ENCODE data around the gene KRTAP4-11.
"Not testable (repeated sequence)": the region's sequence is repeated elsewhere in the genome, so short reads cannot be mapped to it uniquely, and the experiment has no call there.

KRTAP4-11 gene

GRCh38 chr17:41117846-41118386 is at the start of gene KRTAP4-11:
KRTAP4-11 (minus strand) TSS chr17:41118373; CDS start chr17:41118315, 58 bp downstream.
- not testable (repeated sequence) for H3K4me1 ChIP-seq (ENCODE audit: insufficient read depth, low read length)

DNA sequence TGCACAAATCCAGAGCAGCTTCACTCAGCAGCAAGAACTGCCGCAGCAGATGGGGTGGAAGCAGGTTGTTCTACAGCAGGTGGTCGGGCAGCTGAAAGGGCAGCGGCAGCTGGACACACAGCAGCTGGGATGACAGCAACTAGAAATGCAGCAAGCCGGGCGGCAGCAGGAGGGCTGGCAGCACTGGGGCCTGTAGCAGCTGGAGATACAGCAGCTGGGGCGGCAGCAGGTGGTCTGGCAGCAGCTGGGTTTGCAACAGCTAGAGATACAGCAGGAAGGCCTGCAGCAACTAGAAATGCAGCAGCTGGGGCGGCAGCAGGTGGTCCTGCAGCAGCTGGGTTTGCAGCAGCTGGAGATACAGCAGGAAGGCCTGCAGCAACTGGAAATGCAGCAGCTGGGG is 49.4 kb upstream of the KRTAP4-11 start:
- H3K4me1 ChIP-seq (ENCODE audit: insufficient read depth, low read length), result no peaks in the 10 kb centered on the region
- H3K9ac ChIP-seq (ENCODE audit: low read depth, low read length), result no peak overlapping the region
- no peaks in the 10 kb centered on the region for H3K36me3 ChIP-seq (ENCODE audit: insufficient read depth, low read length)
- H3K9me3 ChIP-seq (ENCODE audit: control insufficient read depth, insufficient read depth, low read length), result no peaks in the 10 kb centered on the region

More at GRCh38 chr17:41117846-41118386, at the start of gene KRTAP4-11:
- H3K9me3 ChIP-seq (ENCODE audit: control insufficient read depth, insufficient read depth, low read length); H3K36me3 ChIP-seq (ENCODE audit: insufficient read depth, low read length); H3K9ac ChIP-seq (ENCODE audit: low read depth, low read length): not testable (repeated sequence)

DNA sequence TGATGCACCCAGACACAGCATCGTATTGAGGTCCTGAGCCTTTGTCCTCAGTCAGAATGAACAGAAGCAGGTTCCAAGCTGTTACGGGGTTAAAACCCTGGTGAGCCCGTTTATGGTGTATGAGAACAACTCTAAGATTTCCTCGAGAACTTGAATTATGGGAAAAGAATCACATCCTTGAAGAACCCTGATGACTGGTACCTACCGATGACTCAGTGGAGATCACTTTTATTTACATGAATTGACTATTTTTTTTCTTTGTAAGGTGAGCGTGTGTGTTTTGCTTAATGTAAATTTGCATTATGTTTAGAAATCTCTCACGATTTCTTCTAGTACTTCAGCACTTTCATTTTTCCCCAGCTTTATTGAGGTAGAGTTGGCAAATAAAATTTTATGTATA is 45.7 kb upstream of the KRTAP4-11 start:
- Histone ChIP-seq H3K4me1 (ENCODE audit: insufficient read depth, low read length) (no peaks in the 10 kb centered on the region), H3K9ac (ENCODE audit: low read depth, low read length) (no peak overlapping the region), H3K9me3 (ENCODE audit: control insufficient read depth, insufficient read depth, low read length) (no peaks in the 10 kb centered on the region), H3K36me3 (ENCODE audit: insufficient read depth, low read length) (no peaks in the 10 kb centered on the region)

GRCh38 chr17:41160648-41161047 is 42.5 kb upstream of the KRTAP4-11 start, which contains the start of gene KRTAP4-4:
KRTAP4-4 (minus strand) TSS chr17:41160748; CDS start chr17:41160691, 57 bp downstream.
- Histone ChIP-seq H3K36me3 (ENCODE audit: insufficient read depth, low read length) (no peaks in the 10 kb centered on the region), H3K4me1 (ENCODE audit: insufficient read depth, low read length) (no peaks in the 10 kb centered on the region), H3K9ac (ENCODE audit: low read depth, low read length) (no peak within 1 kb of the TSS)

GRCh38 chr17:41160190-41160589 is 42.0 kb upstream of the KRTAP4-11 start:
- not testable (repeated sequence) for H3K9me3 ChIP-seq (ENCODE audit: control insufficient read depth, insufficient read depth, low read length); H3K36me3 ChIP-seq (ENCODE audit: insufficient read depth, low read length); H3K9ac ChIP-seq (ENCODE audit: low read depth, low read length); H3K4me1 ChIP-seq (ENCODE audit: insufficient read depth, low read length)

More at GRCh38 chr17:41160648-41161047, 42.5 kb upstream of the KRTAP4-11 start, which contains the start of gene KRTAP4-4:
- no peaks in the 10 kb centered on the region for H3K9me3 ChIP-seq (ENCODE audit: control insufficient read depth, insufficient read depth, low read length)

- no peaks in the 10 kb centered on the region for H3K36me3 ChIP-seq (ENCODE audit: insufficient read depth, low read length)
- no peaks in the 10 kb centered on the region for H3K4me1 ChIP-seq (ENCODE audit: insufficient read depth, low read length)
- no peaks in the 10 kb centered on the region for H3K9me3 ChIP-seq (ENCODE audit: control insufficient read depth, insufficient read depth, low read length)
- H3K9ac ChIP-seq (ENCODE audit: low read depth, low read length), result no peak overlapping the region
These were observed 35.7 kb upstream of the KRTAP4-11 start for GRCh38 chr17:41153856-41154255.

DNA sequence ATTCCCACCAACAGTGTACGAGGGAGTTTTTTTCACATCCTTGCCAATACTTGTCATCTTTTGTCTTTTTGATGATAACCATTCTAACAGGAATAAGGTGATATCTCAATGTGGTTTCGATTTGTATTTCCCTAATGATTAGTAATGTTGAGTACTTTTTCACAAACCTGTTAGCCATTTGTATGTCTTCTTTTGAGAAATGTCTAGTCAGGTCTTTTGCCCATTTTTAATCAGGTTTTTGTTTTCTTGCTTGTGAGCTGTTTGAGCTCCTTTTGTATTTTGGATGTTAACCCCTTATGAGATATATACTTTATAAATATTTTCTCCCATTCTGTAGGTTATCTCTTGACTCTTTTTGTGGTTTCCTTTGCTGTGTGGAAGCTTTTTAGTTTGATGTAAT is 33.4 kb upstream of the KRTAP4-11 start:
- Histone ChIP-seq H3K9me3 (ENCODE audit: control insufficient read depth, insufficient read depth, low read length) (no peaks in the 10 kb centered on the region), H3K36me3 (ENCODE audit: insufficient read depth, low read length) (no peaks in the 10 kb centered on the region), H3K4me1 (ENCODE audit: insufficient read depth, low read length) (no peaks in the 10 kb centered on the region)

GRCh38 chr17:41150026-41150425 is 31.9 kb upstream of the KRTAP4-11 start:
- no peaks in the 10 kb centered on the region for H3K36me3 ChIP-seq (ENCODE audit: insufficient read depth, low read length)
- H3K9ac ChIP-seq (ENCODE audit: low read depth, low read length), result no peak overlapping the region
- H3K4me1 ChIP-seq (ENCODE audit: insufficient read depth, low read length), result no peaks in the 10 kb centered on the region
- H3K9me3 ChIP-seq (ENCODE audit: control insufficient read depth, insufficient read depth, low read length), result no peaks in the 10 kb centered on the region

More for the DNA sequence above, 33.4 kb upstream of the KRTAP4-11 start:
- H3K9ac ChIP-seq (ENCODE audit: low read depth, low read length), result no peak overlapping the region

GRCh38 chr17:41149652-41149985 is 31.4 kb upstream of the KRTAP4-11 start, which contains the start of gene KRTAP4-5:
KRTAP4-5 (minus strand) TSS chr17:41149825; CDS start chr17:41149767, 58 bp downstream.
- H3K9ac ChIP-seq (ENCODE audit: low read depth, low read length), result no peak within 1 kb of the TSS
- H3K36me3 ChIP-seq (ENCODE audit: insufficient read depth, low read length), result no peaks in the 10 kb centered on the region
- no peaks in the 10 kb centered on the region for H3K9me3 ChIP-seq (ENCODE audit: control insufficient read depth, insufficient read depth, low read length)
- H3K4me1 ChIP-seq (ENCODE audit: insufficient read depth, low read length), result no peaks in the 10 kb centered on the region

GRCh38 chr17:41148971-41149651 is 30.9 kb upstream of the KRTAP4-11 start:
- not testable (repeated sequence) for H3K9me3 ChIP-seq (ENCODE audit: control insufficient read depth, insufficient read depth, low read length); H3K9ac ChIP-seq (ENCODE audit: low read depth, low read length); H3K36me3 ChIP-seq (ENCODE audit: insufficient read depth, low read length); H3K4me1 ChIP-seq (ENCODE audit: insufficient read depth, low read length)

DNA sequence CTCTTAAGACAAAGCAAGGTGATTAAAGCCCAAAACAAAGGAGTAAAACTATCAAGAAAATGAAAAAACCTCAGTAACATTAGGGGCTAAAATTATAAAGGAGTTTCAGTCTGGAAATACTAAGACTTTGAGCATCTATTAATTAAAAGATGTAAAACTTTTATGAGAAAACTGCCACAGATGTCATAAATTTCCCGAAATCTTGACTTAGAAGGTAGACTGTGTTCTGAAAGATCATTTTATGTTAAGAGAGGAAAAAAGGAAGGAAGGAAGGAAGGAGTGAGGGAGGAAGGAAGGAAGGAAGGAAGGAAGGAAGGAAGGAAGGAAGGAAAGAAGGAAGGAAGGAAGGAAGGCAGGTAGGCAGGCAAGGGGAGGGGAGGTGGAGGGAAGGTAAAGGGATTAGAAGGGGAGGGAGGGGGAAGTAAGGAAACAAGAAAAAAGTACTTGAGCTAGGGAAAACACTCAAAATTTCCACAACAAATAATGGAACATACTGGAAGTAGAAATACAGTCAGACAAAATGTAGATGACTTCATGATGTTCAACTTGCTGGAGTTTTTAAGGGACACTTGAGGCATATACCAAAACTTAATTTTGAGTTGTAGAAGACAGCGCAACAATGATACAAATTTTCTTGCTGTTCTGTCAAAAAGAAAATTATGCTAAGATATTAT is 29.5 kb upstream of the KRTAP4-11 start:
- Histone ChIP-seq H3K9ac (ENCODE audit: low read depth, low read length) (no peak overlapping the region), H3K9me3 (ENCODE audit: control insufficient read depth, insufficient read depth, low read length) (no peaks in the 10 kb centered on the region; the same call in 1 of the 2 replicates), H3K36me3 (ENCODE audit: insufficient read depth, low read length) (no peaks in the 10 kb centered on the region), H3K4me1 (ENCODE audit: insufficient read depth, low read length) (no peaks in the 10 kb centered on the region)

- no peaks in the 10 kb centered on the region for H3K4me1 ChIP-seq (ENCODE audit: insufficient read depth, low read length)
- H3K36me3 ChIP-seq (ENCODE audit: insufficient read depth, low read length), result no peaks in the 10 kb centered on the region
- H3K9ac ChIP-seq (ENCODE audit: low read depth, low read length), result no peak overlapping the region
- H3K9me3 ChIP-seq (ENCODE audit: control insufficient read depth, insufficient read depth, low read length), result no peaks in the 10 kb centered on the region; the same call in 1 of the 2 replicates
These were observed 27.1 kb upstream of the KRTAP4-11 start for GRCh38 chr17:41145261-41145660.

GRCh38 chr17:41144846-41145245 is 26.7 kb upstream of the KRTAP4-11 start:
- H3K9me3 ChIP-seq (ENCODE audit: control insufficient read depth, insufficient read depth, low read length), result no peaks in the 10 kb centered on the region; the same call in 1 of the 2 replicates

DNA sequence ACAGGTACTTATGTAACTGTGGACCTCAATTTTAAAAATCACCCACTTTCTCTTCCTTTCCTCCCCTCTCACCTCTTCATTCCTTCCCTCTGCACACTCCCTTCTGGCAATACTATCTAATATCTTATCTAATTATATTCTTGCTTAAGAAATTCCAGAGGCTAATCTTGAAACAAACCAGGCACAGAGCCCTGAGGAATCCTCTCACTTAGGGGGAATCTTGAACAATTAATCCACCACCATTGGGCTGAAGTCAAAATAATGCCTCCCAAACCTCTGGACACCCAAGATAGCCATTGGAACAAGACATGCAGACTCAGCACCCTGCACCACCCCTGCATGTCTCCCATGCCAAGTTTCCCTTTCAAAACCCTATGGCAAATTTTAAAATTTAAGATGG is 23.2 kb upstream of the KRTAP4-11 start:
- Histone ChIP-seq H3K36me3 (ENCODE audit: insufficient read depth, low read length) (no peaks in the 10 kb centered on the region), H3K9me3 (ENCODE audit: control insufficient read depth, insufficient read depth, low read length) (peaks cover 4% of the 10 kb centered on the region; the same call in 1 of the 2 replicates), H3K9ac (ENCODE audit: low read depth, low read length) (no peak overlapping the region), H3K4me1 (ENCODE audit: insufficient read depth, low read length) (no peaks in the 10 kb centered on the region)

More at GRCh38 chr17:41144846-41145245, 26.7 kb upstream of the KRTAP4-11 start:
- Histone ChIP-seq H3K4me1 (ENCODE audit: insufficient read depth, low read length) (no peaks in the 10 kb centered on the region), H3K9ac (ENCODE audit: low read depth, low read length) (no peak overlapping the region), H3K36me3 (ENCODE audit: insufficient read depth, low read length) (no peaks in the 10 kb centered on the region)

All from ES-I3 (cell line).